ENCODE data around the gene RANBP10. TPM values are rescaled to one million over a fixed set of nuclear protein-coding genes. Genes with fewer than 3 reads are reported as not detected.

Gene RANBP10
- total and polyA plus RNA-seq, 2 of the 8 experiments (the other 6 are each of a cell fraction or from before 2014, with no cell fraction given): 14.2 to 16.8 TPM

DNA sequence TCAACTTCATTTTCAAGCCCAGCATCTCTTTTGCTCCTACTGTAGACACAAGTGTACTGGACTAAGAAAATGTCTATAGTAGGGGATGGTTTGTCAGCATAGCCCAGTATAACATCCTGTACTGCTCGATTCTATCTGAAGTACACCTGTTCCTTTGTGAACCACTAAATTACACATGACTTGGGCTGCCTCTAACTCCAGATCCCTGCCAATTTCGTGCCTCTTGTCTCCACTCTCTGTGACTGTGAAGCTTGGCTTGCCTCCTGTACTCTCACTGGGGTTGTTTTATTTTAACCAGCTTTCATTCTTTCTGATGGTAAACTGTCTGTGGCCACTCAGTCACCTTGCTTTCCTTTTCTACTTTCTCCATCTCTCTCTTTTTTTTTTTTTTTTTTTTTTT lies 111.7 kb downstream of the RANBP10 start:
- no peak overlapping the region for H4K5ac ChIP-seq (ENCODE audit: insufficient read length, low read depth, low read length)
- peaks cover 0 to 3% (median 0%) of the 10 kb centered on the region in 4 experiments; a peak in 1 of 8 replicates for H3K36me3 ChIP-seq (ENCODE audit: control insufficient read depth in 2 of 4, insufficient read depth in 4 of 4, low read length in 3 of 4)
- H3K14ac ChIP-seq (ENCODE audit: insufficient read length): no peak overlapping the region
- peaks cover 0 to 5% of the 10 kb centered on the region in 2 experiments for H4K20me1 ChIP-seq (replicated peaks in 1 of 2; ENCODE audit: control insufficient read depth in 1 of 2, insufficient read depth in 2 of 2, low read length in 2 of 2)
- H3K4me1 ChIP-seq (replicated peaks in 1 of 4; ENCODE audit: control insufficient read depth in 3 of 4, insufficient read depth in 4 of 4, low read length in 3 of 4): no peaks in the 10 kb centered on the region
- H2BK120ac ChIP-seq (replicated peaks; ENCODE audit: low read depth, low read length): no peak overlapping the region
- FAIRE-seq (no peak), DNase-seq (ENCODE audit: low read depth in 1 of 2, low spot score in 2 of 2) (no peak)
- H3K4ac ChIP-seq (replicated peaks; ENCODE audit: insufficient read length, low read depth, low read length): no peak overlapping the region
- peaks cover 0 to 4% of the 10 kb centered on the region in 2 experiments; a peak in 1 of 4 replicates for H3K9me3 ChIP-seq (ENCODE audit: insufficient read depth in 2 of 2, low read depth in 1 of 2, low read length in 1 of 2)
- no peak overlapping the region for H2AK5ac ChIP-seq (ENCODE audit: low read depth, low read length)
- H2BK5ac ChIP-seq (ENCODE audit: low read depth, low read length): no peak overlapping the region
- H3K23ac ChIP-seq (ENCODE audit: insufficient read length): no peak overlapping the region
- TF ChIP-seq SP4 (IDR thresholded peaks at IDR 0.05; ENCODE audit: low read length): no peak
- ChIA-PET CTCF (ENCODE audit: partially characterized antibody) (interaction anchor here (0.8 to 4.0 kb wide), 4 partner anchors 20 to 173 kb away, joined by 4 to 15 read pairs (median 5); no protein-coding TSS in a partner anchor), POLR2A (ENCODE audit: partially characterized antibody) (no interaction called here)
- H3K4me2 ChIP-seq (ENCODE audit: insufficient read depth in 1 of 2, low read depth in 2 of 2, low read length in 2 of 2): no peak overlapping the region
- H3K9ac ChIP-seq (replicated peaks in 1 of 4; ENCODE audit: extremely low read depth in 1 of 4, low read depth in 3 of 4, low read length in 3 of 4): no peak overlapping the region
- no peak overlapping the region for H3K18ac ChIP-seq (ENCODE audit: extremely low read depth, low read length)
- WGBS, 2 experiments (ENCODE audit: extremely low coverage in 1 of 2, insufficient coverage in 1 of 2, insufficient read length in 1 of 2, insufficient replicate concordance in 2 of 2, low coverage in 1 of 2, low lambda C conversion rate in 2 of 2, missing lambda C conversion rate in 1 of 2): 88% methylated on average over 2 of the region's 2 CpGs; no CpG with 5 or more reads in 1 of the 2 experiments
- H3K56ac ChIP-seq (replicated peaks; ENCODE audit: insufficient read length, low read depth, low read length): no peak overlapping the region
- H3K4me3 ChIP-seq (ENCODE audit: extremely low read depth in 1 of 4, insufficient read depth in 2 of 4, low read depth in 3 of 4, low read length in 4 of 4): no peak overlapping the region
- H3K27me3 ChIP-seq (replicated peaks in 1 of 4; ENCODE audit: control insufficient read depth in 3 of 4, extremely low read depth in 1 of 4, insufficient read depth in 3 of 4, low read length in 3 of 4): no peaks in the 10 kb centered on the region
- no peak overlapping the region for H2BK20ac ChIP-seq (ENCODE audit: low read length)
- H3K79me1 ChIP-seq (ENCODE audit: low read depth, low read length): peaks cover 7% of the 10 kb centered on the region; the same call in 1 of the 2 replicates
- H3K79me2 ChIP-seq (ENCODE audit: control insufficient read depth in 1 of 2, insufficient read depth in 2 of 2, low read length in 2 of 2): peaks cover 0 to 4% of the 10 kb centered on the region in 2 experiments; a peak in 1 of 4 replicates
- no peak overlapping the region for H3K27ac ChIP-seq (ENCODE audit: low read depth, low read length)
- no peak overlapping the region for H2AFZ ChIP-seq (ENCODE audit: low read length)
- no peak overlapping the region for H4K8ac ChIP-seq (ENCODE audit: extremely low read depth, insufficient read depth, low read length)
- no peak overlapping the region for H2BK15ac ChIP-seq (ENCODE audit: low read length)
- no peak overlapping the region for H4K91ac ChIP-seq (replicated peaks; ENCODE audit: insufficient read length, low read length)
- H3K23me2 ChIP-seq (ENCODE audit: low read depth, low read length): no peaks in the 10 kb centered on the region
- no peak overlapping the region for H2BK12ac ChIP-seq (ENCODE audit: low read depth, low read length)
